ENCODE data around the gene PILRA. TPM values are rescaled to one million over a fixed set of nuclear protein-coding genes. Genes with fewer than 3 reads are reported as not detected.
"Not testable (repeated sequence)": the region's sequence is repeated elsewhere in the genome, so short reads cannot be mapped to it uniquely, and the experiment has no call there.

The PILRA gene
- total RNA-seq, 1 donor, result 0.43 TPM

DNA sequence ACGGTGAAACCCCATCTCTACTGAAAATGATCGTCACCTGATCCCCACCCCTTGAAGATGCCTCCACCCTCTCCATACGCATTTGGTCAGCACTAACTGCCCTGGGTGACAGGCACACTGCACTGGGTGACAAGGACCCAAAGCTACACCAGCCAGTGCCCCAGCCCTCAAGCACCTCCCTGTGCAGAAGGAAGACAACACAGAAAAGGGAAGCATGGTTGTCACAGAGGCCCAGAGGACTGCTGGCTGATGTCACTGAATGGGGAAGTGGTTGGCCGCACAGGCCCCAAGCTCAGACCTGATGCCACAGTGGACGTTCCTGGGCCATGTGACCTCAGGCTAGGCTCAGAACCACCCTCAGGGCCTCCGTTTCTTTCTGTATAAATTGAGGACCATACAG lies 4.2 kb upstream of the PILRA start:
- TF ChIP-seq, protein P1, sequence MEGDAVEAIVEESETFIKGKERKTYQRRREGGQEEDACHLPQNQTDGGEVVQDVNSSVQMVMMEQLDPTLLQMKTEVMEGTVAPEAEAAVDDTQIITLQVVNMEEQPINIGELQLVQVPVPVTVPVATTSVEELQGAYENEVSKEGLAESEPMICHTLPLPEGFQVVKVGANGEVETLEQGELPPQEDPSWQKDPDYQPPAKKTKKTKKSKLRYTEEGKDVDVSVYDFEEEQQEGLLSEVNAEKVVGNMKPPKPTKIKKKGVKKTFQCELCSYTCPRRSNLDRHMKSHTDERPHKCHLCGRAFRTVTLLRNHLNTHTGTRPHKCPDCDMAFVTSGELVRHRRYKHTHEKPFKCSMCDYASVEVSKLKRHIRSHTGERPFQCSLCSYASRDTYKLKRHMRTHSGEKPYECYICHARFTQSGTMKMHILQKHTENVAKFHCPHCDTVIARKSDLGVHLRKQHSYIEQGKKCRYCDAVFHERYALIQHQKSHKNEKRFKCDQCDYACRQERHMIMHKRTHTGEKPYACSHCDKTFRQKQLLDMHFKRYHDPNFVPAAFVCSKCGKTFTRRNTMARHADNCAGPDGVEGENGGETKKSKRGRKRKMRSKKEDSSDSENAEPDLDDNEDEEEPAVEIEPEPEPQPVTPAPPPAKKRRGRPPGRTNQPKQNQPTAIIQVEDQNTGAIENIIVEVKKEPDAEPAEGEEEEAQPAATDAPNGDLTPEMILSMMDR (IDR thresholded peaks at IDR 0.05; ENCODE audit: insufficient read depth, low read depth, low read length), result no peak
- no peak for DNase-seq (ENCODE audit: low read depth)
- no peak overlapping the region for H3K4me3 ChIP-seq (ENCODE audit: low read depth, low read length)

DNA sequence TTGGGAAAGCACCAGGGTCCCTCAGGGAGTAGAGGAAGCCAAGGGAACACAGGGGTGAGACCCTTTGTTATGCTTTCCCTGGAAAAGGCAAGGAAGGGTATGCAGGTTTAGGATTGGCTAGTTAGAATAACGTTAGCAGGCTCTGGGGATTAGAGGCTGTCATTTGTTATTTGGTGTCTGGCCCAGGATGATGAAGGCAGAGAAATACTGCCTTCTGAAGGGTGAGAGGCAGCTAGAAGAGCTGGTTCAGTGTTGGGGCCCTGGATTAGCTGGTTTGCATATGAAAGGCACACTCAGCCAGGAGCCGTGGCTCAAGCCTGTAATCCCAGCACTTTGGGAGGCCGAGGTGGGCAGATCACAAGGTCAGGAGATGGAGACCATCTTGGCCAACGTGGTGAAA lies 3.0 kb upstream of the PILRA start:
- TF ChIP-seq, protein P1 (IDR thresholded peaks at IDR 0.05; ENCODE audit: insufficient read depth, low read depth, low read length), result no peak
- no peak for DNase-seq (ENCODE audit: low read depth)

DNA sequence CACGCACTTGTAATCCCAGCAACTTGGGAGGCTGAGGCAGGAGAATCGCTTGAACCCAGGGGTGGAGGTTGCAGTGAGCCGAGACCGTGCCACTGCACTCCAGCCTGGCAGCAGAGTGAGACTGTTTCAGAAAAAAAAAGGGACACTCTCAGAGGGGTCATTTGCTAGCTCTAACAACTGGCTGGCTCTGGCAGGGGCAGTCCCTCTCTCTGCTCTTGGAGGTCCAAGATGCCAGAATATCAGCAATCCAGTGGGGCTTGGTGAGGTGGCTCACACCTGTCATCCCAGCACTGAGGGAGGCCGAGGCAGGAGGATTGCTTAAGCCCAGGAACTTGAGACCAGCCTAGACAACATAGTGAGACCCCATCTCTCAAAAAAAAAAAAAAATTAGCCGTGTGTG lies 2.5 kb upstream of the PILRA start:
- TF ChIP-seq, protein P1 (IDR thresholded peaks at IDR 0.05; ENCODE audit: insufficient read depth, low read depth, low read length), result no peak
- no peak overlapping the region for H3K4me3 ChIP-seq (ENCODE audit: low read depth, low read length)
- no peak for DNase-seq (ENCODE audit: low read depth)

More for the DNA sequence above, 3.0 kb upstream of the PILRA start:
- no peak overlapping the region for H3K4me3 ChIP-seq (ENCODE audit: low read depth, low read length)

DNA sequence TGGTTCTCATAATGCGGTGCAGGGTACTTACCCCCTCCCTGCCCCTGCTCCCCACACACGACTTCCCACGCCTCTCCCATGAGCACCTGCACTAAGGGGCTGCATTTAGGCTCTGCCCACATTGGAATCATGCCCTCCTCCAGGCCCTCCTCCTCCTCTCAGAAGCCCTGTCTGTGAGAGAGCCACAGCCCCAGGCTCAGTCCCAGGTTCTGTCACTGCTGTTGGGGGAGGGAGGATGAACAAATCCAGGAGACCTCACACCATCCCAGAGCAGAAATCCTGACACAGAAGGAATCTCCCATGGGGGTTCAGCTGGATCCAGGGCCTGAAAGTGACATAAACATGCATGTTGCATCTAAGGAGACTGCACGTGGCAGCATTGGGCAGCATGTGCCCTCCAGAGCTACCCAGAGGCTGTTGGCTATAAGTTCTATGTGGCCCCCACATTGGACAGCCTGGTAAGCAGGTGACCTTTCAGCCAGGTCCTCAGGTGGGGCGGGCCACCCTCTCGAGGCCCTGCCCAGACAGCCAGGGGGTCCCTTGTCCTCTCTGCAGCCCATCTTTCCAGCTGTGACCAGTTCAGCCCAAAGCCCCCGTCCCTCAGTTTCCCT lies 1.6 kb upstream of the PILRA start:
- TF ChIP-seq, protein P1 (IDR thresholded peaks at IDR 0.05; ENCODE audit: insufficient read depth, low read depth, low read length), result no peak
- no peak overlapping the region for H3K4me3 ChIP-seq (ENCODE audit: low read depth, low read length)
- DNase-seq (ENCODE audit: low read depth), result no peak

DNA sequence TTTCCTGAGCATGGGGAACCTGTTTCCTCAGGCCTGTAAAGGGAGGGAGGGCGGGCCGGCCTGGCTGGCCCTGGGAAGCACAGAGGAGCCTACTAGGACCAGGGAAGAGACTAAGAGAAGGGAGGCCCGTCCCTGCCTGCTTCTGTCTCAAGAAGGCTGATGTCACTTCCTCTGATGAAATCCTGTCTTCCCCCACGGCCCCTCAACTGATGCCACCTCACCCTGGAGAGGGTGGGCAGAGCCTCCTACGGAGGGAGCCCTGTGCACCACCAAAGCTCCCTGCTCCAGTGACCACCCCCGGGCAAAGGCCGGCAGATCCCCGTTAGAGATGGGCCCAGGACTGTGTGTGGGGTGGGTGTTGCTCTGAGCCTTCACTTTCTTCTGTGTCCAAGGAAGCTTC lies 1.0 kb upstream of the PILRA start:
- no peak overlapping the region for H3K4me3 ChIP-seq (ENCODE audit: low read depth, low read length)
- peak; percentile 60 for DNase-seq (ENCODE audit: low read depth)
- TF ChIP-seq, protein P1 (IDR thresholded peaks at IDR 0.05; ENCODE audit: insufficient read depth, low read depth, low read length), result no peak

DNA sequence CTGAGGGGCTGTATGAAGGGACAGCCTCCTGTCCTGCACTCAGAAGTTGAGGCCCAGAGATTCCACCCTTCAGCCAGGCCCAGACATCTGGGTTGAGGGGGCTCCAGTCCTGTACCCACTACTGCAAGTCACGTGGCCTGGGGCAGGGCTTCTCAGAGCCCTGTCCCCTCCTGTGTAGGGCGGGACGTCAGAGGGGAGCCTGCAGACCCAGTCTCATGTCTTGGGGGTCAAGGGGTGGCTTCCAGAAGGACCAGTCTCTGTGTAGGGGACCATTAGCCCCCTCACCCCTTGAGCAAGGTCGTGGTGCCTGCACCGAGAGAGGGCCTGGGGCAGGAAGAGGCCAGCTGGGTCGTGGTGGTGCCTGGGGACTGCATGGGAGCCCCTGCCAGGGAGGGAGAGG lies 593 bp upstream of the PILRA start:
- no peak for DNase-seq (ENCODE audit: low read depth)

DNA sequence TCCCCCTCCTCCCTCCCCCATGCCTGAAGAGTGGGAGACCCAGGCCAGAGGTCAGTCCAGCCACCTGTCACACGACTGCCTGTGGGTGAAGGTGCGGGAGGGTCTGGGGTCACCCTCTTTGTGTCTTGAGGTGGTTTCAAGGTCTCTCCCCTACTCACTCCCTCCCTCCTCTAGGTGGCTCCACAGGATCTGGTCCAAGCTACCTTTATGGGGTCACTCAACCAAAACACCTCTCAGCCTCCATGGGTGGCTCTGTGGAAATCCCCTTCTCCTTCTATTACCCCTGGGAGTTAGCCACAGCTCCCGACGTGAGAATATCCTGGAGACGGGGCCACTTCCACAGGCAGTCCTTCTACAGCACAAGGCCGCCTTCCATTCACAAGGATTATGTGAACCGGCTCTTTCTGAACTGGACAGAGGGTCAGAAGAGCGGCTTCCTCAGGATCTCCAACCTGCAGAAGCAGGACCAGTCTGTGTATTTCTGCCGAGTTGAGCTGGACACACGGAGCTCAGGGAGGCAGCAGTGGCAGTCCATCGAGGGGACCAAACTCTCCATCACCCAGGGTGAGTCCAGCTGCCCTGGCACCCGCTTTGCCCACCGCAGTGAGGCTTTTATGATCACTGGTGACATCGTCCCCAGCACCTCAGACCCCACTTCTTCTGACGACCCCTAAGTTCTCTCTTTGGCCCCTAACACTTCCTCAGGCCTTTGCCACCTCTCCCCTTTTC lies 747 bp downstream of the PILRA start:
- DNase-seq (ENCODE audit: low read depth); H3K4me3 ChIP-seq (ENCODE audit: low read depth, low read length): not testable (repeated sequence)

More for the DNA sequence above, 593 bp upstream of the PILRA start:
- H3K4me3 ChIP-seq (ENCODE audit: low read depth, low read length), result no peak overlapping the region
- TF ChIP-seq, protein P1 (IDR thresholded peaks at IDR 0.05; ENCODE audit: insufficient read depth, low read depth, low read length), result no peak
